GM06990 (cell line): ENCODE measurements around the gene SPTLC2.
A peak's percentile ranks its signal among the peaks of the same experiment; 100 is the strongest.

Experiments used
- DNase-seq: peaks from one replicate; pipeline ENCODE4 v3.0.0-alpha.2; 2011; ENCODE audit not compliant: insufficient read length; ENCODE audit errors: extremely low read depth
- H3K27me3 ChIP-seq: replicated peaks from 2 replicates; pipeline ENCODE4 v1.6.0; 2011; ENCODE audit warnings: low read length; ENCODE audit not compliant: control insufficient read depth, insufficient read depth
- H3K36me3 ChIP-seq: 2 replicates; pipeline ENCODE4 v1.5.1; 2011; ENCODE audit warnings: low read length; ENCODE audit not compliant: control insufficient read depth, insufficient read depth
- H3K4me3 ChIP-seq: replicated peaks from 2 replicates; pipeline ENCODE4 v1.5.1; 2011; ENCODE audit warnings: low read depth, mild to moderate bottlenecking, control low read depth, low read length
- CTCF ChIP-seq: IDR thresholded peaks from 2 replicates; pipeline ENCODE4 v1.5.1; 2011; ENCODE audit warnings: low read length, control low read depth, mild to moderate bottlenecking, inconsistent platforms; ENCODE audit not compliant: insufficient read depth, poor library complexity, severe bottlenecking

Gene SPTLC2

GRCh38 chr14:77580964-77581505 lies 35.4 kb downstream of the SPTLC2 start:
- Histone ChIP-seq H3K36me3 (no peaks in the 10 kb centered on the region), H3K27me3 (no peaks in the 10 kb centered on the region), H3K4me3 (no peak overlapping the region)
- peak; percentile 60 for DNase-seq
- TF ChIP-seq CTCF, result no peak

- no peak overlapping the region for H3K4me3 ChIP-seq
- no peaks in the 10 kb centered on the region for H3K27me3 ChIP-seq
- TF ChIP-seq CTCF, result no peak
- peaks cover 2% of the 10 kb centered on the region; the same call in 1 of the 2 replicates for H3K36me3 ChIP-seq
- no peak for DNase-seq
Observed at GRCh38 chr14:77580477-77580876, 36.0 kb downstream of the SPTLC2 start.

- Histone ChIP-seq H3K4me3 (no peak overlapping the region), H3K36me3 (peaks cover 2% of the 10 kb centered on the region), H3K27me3 (no peaks in the 10 kb centered on the region)
- DNase-seq, result no peak
- no peak for TF ChIP-seq CTCF
Observed at GRCh38 chr14:77579780-77580179, 36.7 kb downstream of the SPTLC2 start.

- no peak for DNase-seq
- no peaks in the 10 kb centered on the region for H3K27me3 ChIP-seq
- TF ChIP-seq CTCF, result no peak
- H3K4me3 ChIP-seq, result no peak overlapping the region
- peaks cover 2% of the 10 kb centered on the region for H3K36me3 ChIP-seq
Observed at GRCh38 chr14:77579065-77579464, 37.4 kb downstream of the SPTLC2 start.

GRCh38 chr14:77574446-77575115 lies 41.9 kb downstream of the SPTLC2 start:
- peaks cover 2% of the 10 kb centered on the region for H3K36me3 ChIP-seq
- no peaks in the 10 kb centered on the region for H3K27me3 ChIP-seq
- no peak overlapping the region for H3K4me3 ChIP-seq
- TF ChIP-seq CTCF, result no peak
- DNase-seq, result no peak

GRCh38 chr14:77573964-77574363 lies 42.5 kb downstream of the SPTLC2 start:
- DNase-seq, result no peak
- no peak for TF ChIP-seq CTCF
- Histone ChIP-seq H3K27me3 (no peaks in the 10 kb centered on the region), H3K36me3 (peaks cover 2% of the 10 kb centered on the region), H3K4me3 (no peak overlapping the region)
